SKM-1 (cell line): ENCODE results near the gene ANP32D.
"Not testable (repeated sequence)": the region's sequence is repeated elsewhere in the genome, so short reads cannot be mapped to it uniquely, and the experiment has no call there.

ENCODE experiments used
- DNase-seq: peaks from one replicate; lab custom pipeline; 2025; ENCODE audit not compliant: unreplicated experiment; lab: John Stamatoyannopoulos, UW

ANP32D gene

DNA sequence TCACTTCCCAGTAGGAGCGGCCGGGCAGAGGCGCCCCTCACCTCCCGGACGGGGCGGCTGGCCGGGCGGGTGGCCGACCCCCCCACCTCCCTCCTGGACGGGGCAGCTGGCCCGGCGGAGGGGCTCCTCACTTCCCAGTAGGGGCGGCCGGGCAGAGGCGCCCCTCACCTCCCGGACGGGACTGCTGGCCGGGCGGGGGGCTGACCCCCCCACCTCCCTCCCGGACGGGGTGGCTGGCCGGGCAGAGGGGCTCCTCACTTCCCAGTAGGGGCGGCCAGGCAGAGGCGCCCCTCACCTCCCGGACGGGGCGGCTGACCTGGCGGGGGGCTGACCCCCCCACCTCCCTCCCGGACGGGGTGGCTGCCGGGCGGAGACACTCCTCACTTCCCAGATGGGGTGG lies 27.9 kb downstream of the ANP32D start:
- DNase-seq, result not testable (repeated sequence)

- DNase-seq, result not testable (repeated sequence)
These were observed 34.5 kb downstream of the ANP32D start for GRCh38 chr12:48506836-48507235.

DNA sequence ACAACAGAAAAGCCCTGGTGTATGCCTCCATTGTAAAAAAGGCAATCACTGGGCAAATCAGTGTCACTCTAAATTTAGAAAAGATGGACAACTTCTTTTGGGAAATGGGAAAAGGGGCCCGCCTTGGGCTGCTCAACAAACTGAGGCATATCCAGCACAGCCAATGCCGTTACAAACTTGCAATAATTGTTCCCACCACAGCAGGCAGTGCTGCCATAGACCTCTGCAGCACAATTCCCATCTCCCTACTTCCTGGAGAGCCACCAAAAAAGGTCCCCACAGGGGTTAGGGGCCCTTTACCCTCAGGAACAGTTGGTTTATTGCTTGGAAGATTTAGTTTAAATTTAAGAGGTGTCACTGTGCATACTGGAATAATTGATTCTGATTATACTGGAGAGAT lies 36.6 kb downstream of the ANP32D start:
- DNase-seq, result no peak

- no peak for DNase-seq
These were observed 37.8 kb downstream of the ANP32D start for GRCh38 chr12:48510111-48510510.

DNA sequence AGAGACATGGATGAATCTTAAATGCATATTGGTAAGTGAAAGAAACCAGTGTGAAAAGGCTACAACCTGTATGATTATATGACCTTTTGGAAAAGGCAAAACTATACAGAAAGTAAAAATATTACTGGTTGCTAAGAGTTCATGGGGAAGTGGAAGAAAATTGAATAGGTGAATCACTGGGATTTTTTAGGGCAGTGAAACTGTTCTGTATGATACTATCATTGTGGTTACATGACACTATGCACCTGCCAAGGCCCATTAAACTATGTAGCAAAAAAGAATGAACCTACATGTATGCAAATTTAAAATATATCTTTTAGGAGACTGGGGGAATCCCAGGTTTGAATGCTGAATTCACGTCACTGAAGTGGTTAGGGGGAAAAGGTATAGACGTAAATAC lies 40.5 kb downstream of the ANP32D start:
- no peak for DNase-seq

- no peak for DNase-seq
These were observed 42.4 kb downstream of the ANP32D start for GRCh38 chr12:48514728-48515127.

- not testable (repeated sequence) for DNase-seq
These were observed 48.0 kb downstream of the ANP32D start for GRCh38 chr12:48520381-48520780.
